ENCODE data around the gene DNASE1L2.

Gene DNASE1L2

GRCh38 chr16:2267505-2267912 is 31.3 kb downstream of the DNASE1L2 start:
- DNase-seq = peak in 18 of 51 donors; percentile 46 to 92 (median 85)

- DNase-seq = peak; percentile 72 to 99 (median 92)
Observed at GRCh38 chr16:2267913-2268666, 31.8 kb downstream of the DNASE1L2 start, which contains the start of gene RNPS1. TSS of gene RNPS1 (minus strand) at chr16:2268126. CDS start at chr16:2264643, 3,483 bp downstream.

GRCh38 chr16:2270070-2270462 is 33.8 kb downstream of the DNASE1L2 start:
- no peak for DNase-seq

GRCh38 chr16:2270588-2271470 is 34.6 kb downstream of the DNASE1L2 start:
- DNase-seq = no peak

- DNase-seq = no peak
Observed at GRCh38 chr16:2271848-2272461, 35.7 kb downstream of the DNASE1L2 start.

GRCh38 chr16:2273484-2273883 is 37.2 kb downstream of the DNASE1L2 start:
- no peak for DNase-seq

- DNase-seq = no peak
Observed at GRCh38 chr16:2273931-2274330, 37.7 kb downstream of the DNASE1L2 start.

- no peak for DNase-seq
Observed at GRCh38 chr16:2275476-2276367, 39.5 kb downstream of the DNASE1L2 start.

- peak in 1 of 51 donors; percentile 9 for DNase-seq
Observed at GRCh38 chr16:2276368-2277195, 40.3 kb downstream of the DNASE1L2 start.

- no peak for DNase-seq
Observed at GRCh38 chr16:2277466-2278271, 41.4 kb downstream of the DNASE1L2 start.

GRCh38 chr16:2278272-2278608 is 42.0 kb downstream of the DNASE1L2 start:
- DNase-seq = no peak

- peak in 1 of 51 donors; percentile 12 for DNase-seq
Observed at GRCh38 chr16:2278956-2279800, 42.9 kb downstream of the DNASE1L2 start.

GRCh38 chr16:2280461-2280860 is 44.2 kb downstream of the DNASE1L2 start:
- DNase-seq = no peak

- no peak for DNase-seq
Observed at GRCh38 chr16:2280981-2281542, 44.8 kb downstream of the DNASE1L2 start.

GRCh38 chr16:2282262-2282661 is 46.0 kb downstream of the DNASE1L2 start:
- no peak for DNase-seq

- DNase-seq = no peak
Observed at GRCh38 chr16:2282866-2283555, 46.8 kb downstream of the DNASE1L2 start.
